Neural progenitor cell (in vitro differentiated cells): ENCODE results near the gene NOP53. TPM values are rescaled to one million over a fixed set of nuclear protein-coding genes. Genes with fewer than 3 reads are reported as not detected.
A peak's percentile ranks its signal among the peaks of the same experiment; 100 is the strongest.

Experiments
- DNase-seq: peaks from one replicate; pipeline ENCODE4 v3.0.0-alpha.2; 2016; ENCODE audit warnings: low spot score
- H2AFZ ChIP-seq: fragments of 200-600 bp; sonication (generic); replicated peaks from 2 replicates; pipeline ENCODE4 v1.6.1; 2016; ENCODE audit warnings: antibody characterized with exemption
- H3F3A ChIP-seq: fragments of 200-600 bp; sonication (generic); 2 replicates; pipeline ENCODE4 v1.6.1; 2016; ENCODE audit warnings: antibody characterized with exemption, low read depth
- H3K27ac ChIP-seq: fragments of 200-600 bp; sonication (generic); 2 replicates; pipeline ENCODE4 v1.5.1; 2016; ENCODE audit warnings: mild to moderate bottlenecking
- H3K27me3 ChIP-seq: fragments of 200-600 bp; sonication (generic); 2 replicates; pipeline ENCODE4 v1.6.1; 2016; ENCODE audit warnings: mild to moderate bottlenecking, moderate library complexity
- H3K36me3 ChIP-seq: fragments of 200-600 bp; sonication (generic); 2 replicates; pipeline ENCODE4 v1.5.1; 2016
- H3K4me1 ChIP-seq: fragments of 200-600 bp; sonication (generic); 2 replicates; pipeline ENCODE4 v1.6.1; 2016; ENCODE audit warnings: mixed run types
- H3K4me2 ChIP-seq: fragments of 200-600 bp; sonication (generic); 2 replicates; pipeline ENCODE4 v1.6.1; 2016
- H3K4me3 ChIP-seq: fragments of 200-600 bp; sonication (generic); 2 replicates; pipeline ENCODE4 v1.5.1; 2016
- H3K79me2 ChIP-seq: fragments of 200-600 bp; sonication (generic); 2 replicates; pipeline ENCODE4 v1.6.1; 2016; ENCODE audit warnings: low read depth
- H3K9ac ChIP-seq: fragments of 200-600 bp; sonication (generic); 2 replicates; pipeline ENCODE4 v1.6.1; 2016
- H3K9me3 ChIP-seq: fragments of 200-600 bp; sonication (generic); 2 replicates; pipeline ENCODE4 v1.5.1; 2016; ENCODE audit warnings: low read depth
- H4K20me1 ChIP-seq: fragments of 200-600 bp; sonication (generic); 2 replicates; pipeline ENCODE4 v1.6.1; 2016; ENCODE audit warnings: low read depth
- H3K27ac Mint-ChIP-seq: 3 replicates; pipeline ENCODE4 v1.8.0; 2021; ENCODE audit warnings: mixed read lengths
- H3K27me3 Mint-ChIP-seq: 2 replicates; pipeline ENCODE4 v1.8.0; 2022; ENCODE audit warnings: low read depth, mild to moderate bottlenecking, inconsistent platforms, moderate library complexity, mixed read lengths; ENCODE audit not compliant: insufficient read depth
- H3K36me3 Mint-ChIP-seq: 3 replicates; pipeline ENCODE4 v1.8.0; 2021; ENCODE audit warnings: mixed read lengths
- H3K4me1 Mint-ChIP-seq: 3 replicates; pipeline ENCODE4 v1.8.0; 2021; ENCODE audit warnings: mixed read lengths
- H3K4me3 Mint-ChIP-seq: 3 replicates; pipeline ENCODE4 v1.8.0; 2021; ENCODE audit warnings: mild to moderate bottlenecking, moderate library complexity, mixed read lengths
- H3K9me3 Mint-ChIP-seq: 3 replicates; pipeline ENCODE4 v1.8.0; 2020; ENCODE audit warnings: mixed read lengths
- EZH2 ChIP-seq: fragments of 200-600 bp; sonication (generic); IDR thresholded peaks from 2 replicates; pipeline ENCODE4 v1.6.1; 2017; ENCODE audit warnings: antibody characterized with exemption, mild to moderate bottlenecking, moderate library complexity
- EZH2phosphoT487 ChIP-seq: fragments of 200-600 bp; sonication (generic); IDR thresholded peaks from 2 replicates; pipeline ENCODE4 v1.6.1; 2017; ENCODE audit warnings: antibody characterized with exemption
- total RNA-seq: library from RNA; depleted of rRNA; stranded (reverse); fragments of >200 nt; gene quantifications from 2 replicates; pipeline ENCODE4 v1.2.3, GENCODE V29; 2015; ENCODE audit warnings: low replicate concordance
- TF ChIP-seq, protein P1 (sequence below): fragments of 200-600 bp; sonication (generic); IDR thresholded peaks from 2 replicates; pipeline ENCODE4 v1.5.1; 2017; ENCODE audit warnings: antibody characterized with exemption, mild to moderate bottlenecking

NOP53 gene
- total RNA-seq, 1 donor from 2014 or later, result 101 TPM

DNA sequence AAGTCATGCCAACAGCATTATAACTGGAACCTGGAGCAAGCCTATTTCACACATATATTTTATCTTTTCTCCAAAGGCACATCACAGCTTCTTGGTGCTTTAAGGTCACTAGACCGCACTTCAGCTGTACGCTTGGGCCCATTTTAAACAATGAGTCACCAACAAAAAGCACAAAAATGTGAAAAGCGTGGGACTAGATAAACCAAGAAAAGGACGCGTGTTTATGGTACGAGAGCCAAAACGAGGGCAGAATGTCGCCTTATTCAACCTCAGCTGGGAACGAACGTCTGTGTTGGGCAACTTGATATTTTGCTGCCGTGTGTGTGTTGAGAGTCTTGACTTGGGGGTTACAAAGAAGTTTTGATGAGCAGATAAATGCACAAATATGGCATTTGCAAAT is 41.3 kb upstream of the NOP53 start:
- no peak for DNase-seq
- peak overlapping the region; percentile 14 for H3K4me3 Mint-ChIP-seq
- H3K27ac Mint-ChIP-seq, result no peak overlapping the region
- no peaks in the 10 kb centered on the region for H3K9me3 Mint-ChIP-seq
- Histone ChIP-seq H3K4me2 (no peak overlapping the region), H3K27me3 (no peaks in the 10 kb centered on the region), H3K9me3 (no peaks in the 10 kb centered on the region), H3K4me1 (no peaks in the 10 kb centered on the region), H3F3A (peaks cover 6% of the 10 kb centered on the region), H3K36me3 (peaks cover 3% of the 10 kb centered on the region), H4K20me1 (peaks cover 7% of the 10 kb centered on the region), H3K79me2 (no peaks in the 10 kb centered on the region), H2AFZ (no peak overlapping the region), H3K27ac (no peak overlapping the region), H3K4me3 (no peak overlapping the region), H3K9ac (no peak overlapping the region)
- no peaks in the 10 kb centered on the region for H3K4me1 Mint-ChIP-seq
- TF ChIP-seq, protein P1, sequence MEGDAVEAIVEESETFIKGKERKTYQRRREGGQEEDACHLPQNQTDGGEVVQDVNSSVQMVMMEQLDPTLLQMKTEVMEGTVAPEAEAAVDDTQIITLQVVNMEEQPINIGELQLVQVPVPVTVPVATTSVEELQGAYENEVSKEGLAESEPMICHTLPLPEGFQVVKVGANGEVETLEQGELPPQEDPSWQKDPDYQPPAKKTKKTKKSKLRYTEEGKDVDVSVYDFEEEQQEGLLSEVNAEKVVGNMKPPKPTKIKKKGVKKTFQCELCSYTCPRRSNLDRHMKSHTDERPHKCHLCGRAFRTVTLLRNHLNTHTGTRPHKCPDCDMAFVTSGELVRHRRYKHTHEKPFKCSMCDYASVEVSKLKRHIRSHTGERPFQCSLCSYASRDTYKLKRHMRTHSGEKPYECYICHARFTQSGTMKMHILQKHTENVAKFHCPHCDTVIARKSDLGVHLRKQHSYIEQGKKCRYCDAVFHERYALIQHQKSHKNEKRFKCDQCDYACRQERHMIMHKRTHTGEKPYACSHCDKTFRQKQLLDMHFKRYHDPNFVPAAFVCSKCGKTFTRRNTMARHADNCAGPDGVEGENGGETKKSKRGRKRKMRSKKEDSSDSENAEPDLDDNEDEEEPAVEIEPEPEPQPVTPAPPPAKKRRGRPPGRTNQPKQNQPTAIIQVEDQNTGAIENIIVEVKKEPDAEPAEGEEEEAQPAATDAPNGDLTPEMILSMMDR, result no peak
- TF ChIP-seq EZH2, result no peak
- TF ChIP-seq EZH2phosphoT487, result no peak
- H3K36me3 Mint-ChIP-seq, result peaks cover 8% of the 10 kb centered on the region
- H3K27me3 Mint-ChIP-seq, result peaks cover 4% of the 10 kb centered on the region

- Mint-ChIP-seq H3K36me3 (peaks cover 8% of the 10 kb centered on the region), H3K27ac (no peak overlapping the region), H3K4me3 (no peak overlapping the region), H3K4me1 (no peaks in the 10 kb centered on the region), H3K9me3 (no peaks in the 10 kb centered on the region), H3K27me3 (peaks cover 4% of the 10 kb centered on the region)
- Histone ChIP-seq H3K4me2 (no peak overlapping the region), H2AFZ (no peak overlapping the region), H3K27ac (no peak overlapping the region), H3K4me3 (no peak overlapping the region), H3K9ac (no peak overlapping the region), H3K36me3 (peaks cover 3% of the 10 kb centered on the region), H3K27me3 (no peaks in the 10 kb centered on the region), H4K20me1 (peaks cover 2% of the 10 kb centered on the region), H3F3A (peaks cover 5% of the 10 kb centered on the region), H3K9me3 (no peaks in the 10 kb centered on the region), H3K4me1 (no peaks in the 10 kb centered on the region), H3K79me2 (no peaks in the 10 kb centered on the region)
- TF ChIP-seq, protein P1, result no peak
- TF ChIP-seq EZH2 (no peak), EZH2phosphoT487 (no peak)
- DNase-seq, result no peak
These were observed 40.7 kb upstream of the NOP53 start for GRCh38 chr19:47704656-47705055.

- Histone ChIP-seq H3K27ac (no peak overlapping the region), H3K9me3 (no peaks in the 10 kb centered on the region), H3K36me3 (no peaks in the 10 kb centered on the region), H3F3A (peaks cover 5% of the 10 kb centered on the region), H4K20me1 (no peaks in the 10 kb centered on the region), H3K79me2 (no peaks in the 10 kb centered on the region), H3K27me3 (no peaks in the 10 kb centered on the region), H3K4me3 (no peak overlapping the region), H2AFZ (no peak overlapping the region), H3K4me2 (no peak overlapping the region), H3K4me1 (no peaks in the 10 kb centered on the region), H3K9ac (no peak overlapping the region)
- Mint-ChIP-seq H3K36me3 (peaks cover 6% of the 10 kb centered on the region), H3K27ac (no peak overlapping the region), H3K27me3 (peaks cover 17% of the 10 kb centered on the region), H3K4me1 (no peaks in the 10 kb centered on the region), H3K9me3 (no peaks in the 10 kb centered on the region), H3K4me3 (peak overlapping the region; percentile 52)
- peak; percentile 88 for DNase-seq
- TF ChIP-seq, protein P1, result peak; percentile 77
- TF ChIP-seq EZH2 (no peak), EZH2phosphoT487 (no peak)
These were observed 38.0 kb upstream of the NOP53 start for GRCh38 chr19:47707135-47707925.
